T-helper 1 cell treated with Interleukin-12 subunit alpha and Interleukin-12 subunit beta and Interleukin-4 antibody, amounts not matched to agents 30 μg/mL and 1 μg/mL, for 36 hours (primary cell): ENCODE results near the gene NKAIN2.
"Not testable (repeated sequence)": the region's sequence is repeated elsewhere in the genome, so short reads cannot be mapped to it uniquely, and the experiment has no call there.

Source experiments
- H3K27ac Mint-ChIP-seq: one replicate; pipeline ENCODE4 v1.8.0; 2021; ENCODE audit warnings: mild to moderate bottlenecking, mixed read lengths
- H3K27me3 Mint-ChIP-seq: one replicate; pipeline ENCODE4 v1.8.0; 2021; ENCODE audit warnings: low read depth, mixed read lengths
- H3K36me3 Mint-ChIP-seq: one replicate; pipeline ENCODE4 v1.8.0; 2021; ENCODE audit warnings: low read depth, mixed read lengths
- H3K4me1 Mint-ChIP-seq: one replicate; pipeline ENCODE4 v1.8.0; 2021; ENCODE audit warnings: low read depth, mixed read lengths
- H3K4me3 Mint-ChIP-seq: one replicate; pipeline ENCODE4 v1.8.0; 2021; ENCODE audit warnings: mild to moderate bottlenecking, moderate library complexity, mixed read lengths
- H3K9me3 Mint-ChIP-seq: one replicate; pipeline ENCODE4 v1.8.0; 2021; ENCODE audit warnings: mixed read lengths

The NKAIN2 gene

GRCh38 chr6:124669713-124670480, 866.2 kb downstream of the NKAIN2 start:
- H3K4me1 Mint-ChIP-seq, result no peaks in the 10 kb centered on the region

GRCh38 chr6:124670801-124671200, 867.1 kb downstream of the NKAIN2 start:
- Mint-ChIP-seq H3K4me3 (no peak overlapping the region), H3K27ac (no peak overlapping the region), H3K27me3 (no peaks in the 10 kb centered on the region), H3K36me3 (no peaks in the 10 kb centered on the region), H3K9me3 (no peaks in the 10 kb centered on the region), H3K4me1 (no peaks in the 10 kb centered on the region)

More at GRCh38 chr6:124669713-124670480, 866.2 kb downstream of the NKAIN2 start:
- Mint-ChIP-seq H3K36me3 (no peaks in the 10 kb centered on the region), H3K9me3 (no peaks in the 10 kb centered on the region), H3K27ac (no peak overlapping the region), H3K27me3 (no peaks in the 10 kb centered on the region), H3K4me3 (no peak overlapping the region)

- no peaks in the 10 kb centered on the region for H3K9me3 Mint-ChIP-seq
- no peaks in the 10 kb centered on the region for H3K27me3 Mint-ChIP-seq
- no peaks in the 10 kb centered on the region for H3K36me3 Mint-ChIP-seq
- no peak overlapping the region for H3K27ac Mint-ChIP-seq
- no peaks in the 10 kb centered on the region for H3K4me1 Mint-ChIP-seq
- H3K4me3 Mint-ChIP-seq, result no peak overlapping the region
Measured at GRCh38 chr6:124671324-124671723, 867.7 kb downstream of the NKAIN2 start.

GRCh38 chr6:124674042-124674441, 870.4 kb downstream of the NKAIN2 start:
- H3K36me3 Mint-ChIP-seq, result no peaks in the 10 kb centered on the region
- H3K4me1 Mint-ChIP-seq, result no peaks in the 10 kb centered on the region
- no peak overlapping the region for H3K27ac Mint-ChIP-seq
- no peaks in the 10 kb centered on the region for H3K27me3 Mint-ChIP-seq
- no peak overlapping the region for H3K4me3 Mint-ChIP-seq
- peaks cover 14% of the 10 kb centered on the region for H3K9me3 Mint-ChIP-seq

GRCh38 chr6:124676033-124676432, 872.4 kb downstream of the NKAIN2 start:
- Mint-ChIP-seq H3K27me3 (no peaks in the 10 kb centered on the region), H3K4me1 (no peaks in the 10 kb centered on the region), H3K27ac (no peak overlapping the region), H3K4me3 (no peak overlapping the region), H3K36me3 (no peaks in the 10 kb centered on the region), H3K9me3 (peaks cover 17% of the 10 kb centered on the region)

- Mint-ChIP-seq H3K27me3 (no peaks in the 10 kb centered on the region), H3K4me3 (no peak overlapping the region), H3K36me3 (no peaks in the 10 kb centered on the region), H3K27ac (no peak overlapping the region), H3K9me3 (peaks cover 17% of the 10 kb centered on the region), H3K4me1 (no peaks in the 10 kb centered on the region)
Measured at GRCh38 chr6:124677874-124678273, 874.2 kb downstream of the NKAIN2 start.

- Mint-ChIP-seq H3K4me3 (no peak overlapping the region), H3K9me3 (peaks cover 17% of the 10 kb centered on the region), H3K4me1 (no peaks in the 10 kb centered on the region), H3K36me3 (no peaks in the 10 kb centered on the region), H3K27ac (no peak overlapping the region), H3K27me3 (no peaks in the 10 kb centered on the region)
Measured at GRCh38 chr6:124679387-124679786, 875.7 kb downstream of the NKAIN2 start.

- Mint-ChIP-seq H3K4me3 (no peak overlapping the region), H3K36me3 (no peaks in the 10 kb centered on the region), H3K27me3 (no peaks in the 10 kb centered on the region), H3K27ac (no peak overlapping the region), H3K4me1 (no peaks in the 10 kb centered on the region), H3K9me3 (peaks cover 15% of the 10 kb centered on the region)
Measured at GRCh38 chr6:124682751-124683150, 879.1 kb downstream of the NKAIN2 start.

- no peak overlapping the region for H3K4me3 Mint-ChIP-seq
- H3K9me3 Mint-ChIP-seq, result peaks cover 8% of the 10 kb centered on the region
- no peak overlapping the region for H3K27ac Mint-ChIP-seq
- no peaks in the 10 kb centered on the region for H3K4me1 Mint-ChIP-seq
- no peaks in the 10 kb centered on the region for H3K27me3 Mint-ChIP-seq
- H3K36me3 Mint-ChIP-seq, result no peaks in the 10 kb centered on the region
Measured at GRCh38 chr6:124683507-124683906, 879.8 kb downstream of the NKAIN2 start.

GRCh38 chr6:124684621-124685020, 881.0 kb downstream of the NKAIN2 start:
- Mint-ChIP-seq H3K9me3 (no peaks in the 10 kb centered on the region), H3K36me3 (no peaks in the 10 kb centered on the region), H3K27me3 (no peaks in the 10 kb centered on the region), H3K4me3 (no peak overlapping the region), H3K4me1 (no peaks in the 10 kb centered on the region), H3K27ac (no peak overlapping the region)

GRCh38 chr6:124688369-124688768, 884.7 kb downstream of the NKAIN2 start:
- Mint-ChIP-seq H3K36me3 (no peaks in the 10 kb centered on the region), H3K4me1 (no peaks in the 10 kb centered on the region), H3K4me3 (no peak overlapping the region), H3K27me3 (no peaks in the 10 kb centered on the region), H3K9me3 (no peaks in the 10 kb centered on the region), H3K27ac (no peak overlapping the region)

GRCh38 chr6:124694139-124694705, 890.6 kb downstream of the NKAIN2 start:
- H3K9me3 Mint-ChIP-seq, result no peaks in the 10 kb centered on the region
- H3K27me3 Mint-ChIP-seq, result no peaks in the 10 kb centered on the region
- no peak overlapping the region for H3K27ac Mint-ChIP-seq
- no peak overlapping the region for H3K4me3 Mint-ChIP-seq
- H3K4me1 Mint-ChIP-seq, result no peaks in the 10 kb centered on the region
- H3K36me3 Mint-ChIP-seq, result no peaks in the 10 kb centered on the region

GRCh38 chr6:124699038-124699437, 895.4 kb downstream of the NKAIN2 start:
- no peaks in the 10 kb centered on the region for H3K27me3 Mint-ChIP-seq
- no peak overlapping the region for H3K27ac Mint-ChIP-seq
- H3K36me3 Mint-ChIP-seq, result no peaks in the 10 kb centered on the region
- H3K4me3 Mint-ChIP-seq, result no peak overlapping the region
- no peaks in the 10 kb centered on the region for H3K9me3 Mint-ChIP-seq
- H3K4me1 Mint-ChIP-seq, result no peaks in the 10 kb centered on the region

GRCh38 chr6:124703541-124703940, 899.9 kb downstream of the NKAIN2 start:
- no peaks in the 10 kb centered on the region for H3K4me1 Mint-ChIP-seq
- H3K27me3 Mint-ChIP-seq, result no peaks in the 10 kb centered on the region
- H3K27ac Mint-ChIP-seq, result no peak overlapping the region
- no peaks in the 10 kb centered on the region for H3K9me3 Mint-ChIP-seq
- H3K4me3 Mint-ChIP-seq, result no peak overlapping the region
- no peaks in the 10 kb centered on the region for H3K36me3 Mint-ChIP-seq

GRCh38 chr6:124712532-124712931, 908.9 kb downstream of the NKAIN2 start:
- H3K4me3 Mint-ChIP-seq, H3K27me3 Mint-ChIP-seq, H3K9me3 Mint-ChIP-seq, H3K36me3 Mint-ChIP-seq, H3K27ac Mint-ChIP-seq, H3K4me1 Mint-ChIP-seq: not testable (repeated sequence)
